ENCODE measurements around the gene NCOA7. TPM values are rescaled to one million over a fixed set of nuclear protein-coding genes. Genes with fewer than 3 reads are reported as not detected.
A peak's percentile ranks its signal among the peaks of the same experiment; 100 is the strongest.

The NCOA7 gene
- total and polyA plus RNA-seq, 2 of the 8 experiments (the other 6 are each of a cell fraction or from before 2014, with no cell fraction given) = 2.6 to 10.7 TPM

DNA sequence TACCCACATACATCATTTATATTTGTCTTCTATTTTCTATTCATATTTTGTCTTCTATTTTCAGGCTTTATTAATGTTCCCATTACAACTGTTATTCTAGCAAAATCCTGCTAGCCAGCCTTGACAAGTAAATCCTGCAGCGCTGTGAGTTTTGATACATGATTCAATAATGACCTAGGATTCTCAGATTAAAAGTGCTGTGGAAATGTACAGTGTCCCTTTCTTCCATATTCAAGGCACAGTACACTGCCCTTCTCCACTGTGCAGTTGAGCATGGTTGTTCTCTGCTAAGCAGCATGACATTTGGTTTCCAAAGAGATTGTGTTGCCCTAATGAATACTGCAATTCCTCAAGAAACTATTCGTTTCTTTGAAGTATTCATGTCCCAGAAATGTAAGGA is 47.2 kb upstream of the NCOA7 start:
- DNase-seq (ENCODE audit: low read depth in 1 of 2, low spot score in 2 of 2) (no peak), FAIRE-seq (no peak)
- Histone ChIP-seq H2BK5ac (ENCODE audit: low read depth, low read length) (no peak overlapping the region; the same call in 1 of the 2 replicates), H3K79me1 (ENCODE audit: low read depth, low read length) (0 out of 2 replicates have a peak, but pooled peaks cover under 1% of the 10 kb centered on the region), H3K79me2 (ENCODE audit: control insufficient read depth in 1 of 2, insufficient read depth in 2 of 2, low read length in 2 of 2) (peaks cover 0 to 3% of the 10 kb centered on the region in 2 experiments; a peak in 1 of 4 replicates), H4K5ac (ENCODE audit: insufficient read length, low read depth, low read length) (no peak overlapping the region), H3K4me1 (replicated peaks in 1 of 4; ENCODE audit: control insufficient read depth in 3 of 4, insufficient read depth in 4 of 4, low read length in 3 of 4) (peaks cover 2 to 10% (median 5%) of the 10 kb centered on the region in 4 experiments; a peak in 5 of 7 replicates), H4K8ac (ENCODE audit: extremely low read depth, insufficient read depth, low read length) (no peak overlapping the region), H3K4me2 (ENCODE audit: insufficient read depth in 1 of 2, low read depth in 2 of 2, low read length in 2 of 2) (peak overlapping the region; percentile 38; a peak in 3 of 4 replicates), H4K20me1 (replicated peaks in 1 of 2; ENCODE audit: control insufficient read depth in 1 of 2, insufficient read depth in 2 of 2, low read length in 2 of 2) (no peaks in the 10 kb centered on the region), H2BK12ac (ENCODE audit: low read depth, low read length) (peak overlapping the region; percentile 4; the same call in 1 of the 2 replicates), H3K4me3 (ENCODE audit: extremely low read depth in 1 of 4, insufficient read depth in 2 of 4, low read depth in 3 of 4, low read length in 4 of 4) (peak overlapping the region in 1 of 4 experiments; percentile 12; a peak in 1 of 8 replicates), H2BK15ac (ENCODE audit: low read length) (0 out of 2 replicates have a peak overlapping the region, but pooled peaks have one; percentile 65), H3K4ac (replicated peaks; ENCODE audit: insufficient read length, low read depth, low read length) (no peak overlapping the region), H3K23ac (ENCODE audit: insufficient read length) (no peak overlapping the region), H3K9me3 (ENCODE audit: insufficient read depth in 2 of 2, low read depth in 1 of 2, low read length in 1 of 2) (no peaks in the 10 kb centered on the region), H2BK20ac (ENCODE audit: low read length) (no peak overlapping the region), H3K18ac (ENCODE audit: extremely low read depth, low read length) (no peak overlapping the region), H3K27ac (ENCODE audit: low read depth, low read length) (no peak overlapping the region), H2AFZ (ENCODE audit: low read length) (no peak overlapping the region), H3K27me3 (replicated peaks in 1 of 4; ENCODE audit: control insufficient read depth in 3 of 4, extremely low read depth in 1 of 4, insufficient read depth in 3 of 4, low read length in 3 of 4) (peaks cover 0 to 17% (median 10%) of the 10 kb centered on the region in 4 experiments; a peak in 5 of 7 replicates), H3K14ac (ENCODE audit: insufficient read length) (no peak overlapping the region), H2AK5ac (ENCODE audit: low read depth, low read length) (no peak overlapping the region), H4K91ac (replicated peaks; ENCODE audit: insufficient read length, low read length) (no peak overlapping the region), H3K23me2 (ENCODE audit: low read depth, low read length) (peaks cover 15% of the 10 kb centered on the region), H3K56ac (replicated peaks; ENCODE audit: insufficient read length, low read depth, low read length) (no peak overlapping the region), H3K36me3 (ENCODE audit: control insufficient read depth in 2 of 4, insufficient read depth in 4 of 4, low read length in 3 of 4) (no peaks in the 10 kb centered on the region), H3K9ac (replicated peaks in 1 of 4; ENCODE audit: extremely low read depth in 1 of 4, low read depth in 3 of 4, low read length in 3 of 4) (no peak overlapping the region), H2BK120ac (replicated peaks; ENCODE audit: low read depth, low read length) (no peak overlapping the region)
- WGBS, 2 experiments (ENCODE audit: extremely low coverage in 1 of 2, insufficient coverage in 1 of 2, insufficient read length in 1 of 2, insufficient replicate concordance in 2 of 2, low coverage in 1 of 2, low lambda C conversion rate in 2 of 2, missing lambda C conversion rate in 1 of 2) = 78% methylated on average over 2 of the region's 2 CpGs; no CpG with 5 or more reads in 1 of the 2 experiments
- TF ChIP-seq RNF2 (IDR thresholded peaks at IDR 0.05; ENCODE audit: borderline replicate concordance, low read depth, low read length, missing control alignments, poor library complexity, severe bottlenecking) = no peak
- ChIA-PET CTCF (ENCODE audit: partially characterized antibody) (no interaction called here), POLR2A (ENCODE audit: partially characterized antibody) (interaction anchor here (2.4 kb wide), 1 partner anchor 42 kb away, joined by 21 read pairs; no protein-coding TSS in a partner anchor)
